Ishikawa (cell line): Measurements from ENCODE around the gene FAM181A.

Experiments used
- CREB1 ChIP-seq: IDR thresholded peaks from 2 replicates; pipeline ENCODE4 v1.6.1; 2012; ENCODE audit warnings: low read depth
- EP300 ChIP-seq: IDR thresholded peaks from 2 replicates; pipeline ENCODE4 v1.6.1; 2012; ENCODE audit warnings: borderline replicate concordance
- MAX ChIP-seq: IDR thresholded peaks from 2 replicates; pipeline ENCODE4 v1.6.1; 2012
- RAD21 ChIP-seq: IDR thresholded peaks from 2 replicates; pipeline ENCODE4 v1.6.1; 2012; ENCODE audit warnings: low read depth
- REST ChIP-seq: IDR thresholded peaks from 2 replicates; pipeline ENCODE4 v1.6.1; 2012; ENCODE audit warnings: low read depth, mild to moderate bottlenecking
- TAF1 ChIP-seq: IDR thresholded peaks from 2 replicates; pipeline ENCODE4 v1.6.1; 2012; ENCODE audit warnings: low read depth, mild to moderate bottlenecking
- TEAD4 ChIP-seq: IDR thresholded peaks from 2 replicates; pipeline ENCODE4 v1.6.1; 2012
- YY1 ChIP-seq: IDR thresholded peaks from 2 replicates; pipeline ENCODE4 v1.6.1; 2012; ENCODE audit warnings: low read depth

GRCh38 chr14:93889739-93890483 lies 37.2 kb upstream of the FAM181A start:
- TF ChIP-seq EP300 (no peak), TEAD4 (no peak), CREB1 (no peak), MAX (no peak), RAD21 (no peak), YY1 (no peak), REST (no peak), TAF1 (no peak)
